SU-DHL-6 (cell line): Measurements from ENCODE around the gene MDH1.
A peak's percentile ranks its signal among the peaks of the same experiment; 100 is the strongest.

Experiments used
- H2AFZ ChIP-seq: fragments of 200-600 bp; sonication (generic); 2 replicates; pipeline ENCODE4 v1.6.1; 2014; ENCODE audit warnings: low read depth, mild to moderate bottlenecking, moderate library complexity, mixed read lengths, antibody characterized with exemption, low read length; ENCODE audit not compliant: severe bottlenecking
- H3F3A ChIP-seq: fragments of 200-600 bp; shearing (Covaris generic); 2 replicates; pipeline ENCODE4 v1.6.0; 2016; ENCODE audit warnings: antibody characterized with exemption, mild to moderate bottlenecking; ENCODE audit not compliant: insufficient read depth
- H3K27ac ChIP-seq: fragments of 200-600 bp; sonication (generic); 2 replicates; pipeline ENCODE4 v1.5.1; 2016; ENCODE audit warnings: low read depth, mild to moderate bottlenecking, low read length, moderate library complexity, mixed read lengths
- H3K27me3 ChIP-seq: fragments of 200-600 bp; sonication (generic), shearing (Covaris generic); 2 replicates; pipeline ENCODE4 v1.6.0; 2014; ENCODE audit warnings: mild to moderate bottlenecking, low read length
- H3K36me3 ChIP-seq: fragments of 200-600 bp; sonication (generic); 2 replicates; pipeline ENCODE4 v1.6.1; 2014; ENCODE audit warnings: mild to moderate bottlenecking, low read length, mixed read lengths
- H3K4me2 ChIP-seq: fragments of 300-600, 200-600 bp; shearing (Covaris generic), sonication (generic); 2 replicates; pipeline ENCODE4 v1.6.0; 2014; ENCODE audit warnings: low read length, low read depth, mild to moderate bottlenecking; ENCODE audit not compliant: poor library complexity, severe bottlenecking
- H3K4me3 ChIP-seq: fragments of 200-600 bp; sonication (generic); 2 replicates; pipeline ENCODE4 v1.5.1; 2014; ENCODE audit warnings: antibody characterized with exemption, low read length, mild to moderate bottlenecking, mixed read lengths; ENCODE audit not compliant: insufficient read depth, poor library complexity, severe bottlenecking
- H3K79me2 ChIP-seq: fragments of 200-600 bp; sonication (generic); 2 replicates; pipeline ENCODE4 v1.6.1; 2014; ENCODE audit warnings: mild to moderate bottlenecking, low read length, moderate library complexity; ENCODE audit not compliant: insufficient read depth
- H3K9ac ChIP-seq: fragments of 200-600 bp; sonication (generic); 2 replicates; pipeline ENCODE4 v1.7.0; 2014; ENCODE audit warnings: mild to moderate bottlenecking, low read length
- H3K9me2 ChIP-seq: fragments of 200-600 bp; sonication (generic); replicated peaks from 2 replicates; pipeline ENCODE4 v1.6.1; 2014; ENCODE audit warnings: low read length; ENCODE audit not compliant: insufficient read depth
- H3K9me3 ChIP-seq: fragments of 200-600 bp; sonication (generic); 2 replicates; pipeline ENCODE4 v1.6.1; 2014; ENCODE audit warnings: low read length, mixed read lengths; ENCODE audit not compliant: insufficient read depth
- H4K20me1 ChIP-seq: fragments of 200-600 bp; sonication (generic); 2 replicates; pipeline ENCODE4 v1.6.1; 2014; ENCODE audit warnings: low read depth, mild to moderate bottlenecking, antibody characterized with exemption, low read length, moderate library complexity, mixed read lengths
- EZH2phosphoT487 ChIP-seq: fragments of 200-600 bp; sonication (generic), shearing (Covaris generic); conservative IDR thresholded peaks from 2 replicates; pipeline ENCODE4 v1.6.1; 2018; ENCODE audit warnings: mild to moderate bottlenecking, antibody characterized with exemption, low read length, moderate library complexity, mixed read lengths
- TF ChIP-seq, protein P1 (sequence below): fragments of 200-600 bp; sonication (generic); IDR thresholded peaks from one replicate; pipeline ENCODE4 v1.5.1; 2017; ENCODE audit warnings: antibody characterized with exemption, mild to moderate bottlenecking, low read length, moderate library complexity; ENCODE audit not compliant: insufficient read depth, poor library complexity, severe bottlenecking

Gene MDH1

DNA sequence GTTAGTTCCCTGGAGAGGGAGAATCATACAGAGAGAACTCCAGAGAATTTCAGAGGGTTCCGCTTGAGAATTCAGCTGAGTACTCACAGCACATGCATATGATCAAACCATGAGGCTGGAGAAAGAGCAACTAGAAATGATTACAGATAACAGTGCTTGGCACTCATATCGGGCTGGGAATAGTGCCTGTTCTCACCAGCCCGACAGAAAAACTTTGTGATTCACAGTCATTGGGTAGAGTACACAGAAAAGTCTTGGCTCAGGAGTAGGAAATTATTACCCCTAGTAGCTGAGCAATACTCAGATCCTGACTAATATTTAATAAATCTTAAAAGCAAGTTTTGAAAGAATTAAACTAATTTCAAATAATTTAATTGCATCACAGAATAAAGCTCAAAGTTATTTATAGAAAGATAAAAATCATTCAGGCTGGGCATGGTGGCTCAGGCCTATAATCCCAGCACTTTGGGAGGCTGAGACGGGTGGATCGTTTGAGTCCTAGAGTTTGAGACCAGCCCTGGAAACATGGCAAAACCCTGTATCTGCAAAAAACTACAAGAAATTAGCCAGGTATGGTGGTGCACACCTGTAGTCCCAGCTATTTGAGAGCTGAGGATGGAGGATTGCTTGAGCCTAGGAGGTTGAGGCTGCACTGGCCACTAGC, 7.3 kb upstream of the MDH1 start:
- Histone ChIP-seq H3K79me2 (peaks cover 77% of the 10 kb centered on the region), H3K27ac (no peak overlapping the region), H3K9me2 (no peaks in the 10 kb centered on the region), H3K4me3 (no peak overlapping the region), H2AFZ (no peak overlapping the region), H3K9ac (no peak overlapping the region), H3K27me3 (no peaks in the 10 kb centered on the region), H3F3A (peaks cover 4% of the 10 kb centered on the region; the same call in 1 of the 2 replicates), H4K20me1 (peaks cover 35% of the 10 kb centered on the region), H3K36me3 (0 out of 2 replicates have a peak, but pooled peaks cover 5% of the 10 kb centered on the region), H3K4me2 (no peak overlapping the region), H3K9me3 (no peaks in the 10 kb centered on the region)
- TF ChIP-seq, protein P1, sequence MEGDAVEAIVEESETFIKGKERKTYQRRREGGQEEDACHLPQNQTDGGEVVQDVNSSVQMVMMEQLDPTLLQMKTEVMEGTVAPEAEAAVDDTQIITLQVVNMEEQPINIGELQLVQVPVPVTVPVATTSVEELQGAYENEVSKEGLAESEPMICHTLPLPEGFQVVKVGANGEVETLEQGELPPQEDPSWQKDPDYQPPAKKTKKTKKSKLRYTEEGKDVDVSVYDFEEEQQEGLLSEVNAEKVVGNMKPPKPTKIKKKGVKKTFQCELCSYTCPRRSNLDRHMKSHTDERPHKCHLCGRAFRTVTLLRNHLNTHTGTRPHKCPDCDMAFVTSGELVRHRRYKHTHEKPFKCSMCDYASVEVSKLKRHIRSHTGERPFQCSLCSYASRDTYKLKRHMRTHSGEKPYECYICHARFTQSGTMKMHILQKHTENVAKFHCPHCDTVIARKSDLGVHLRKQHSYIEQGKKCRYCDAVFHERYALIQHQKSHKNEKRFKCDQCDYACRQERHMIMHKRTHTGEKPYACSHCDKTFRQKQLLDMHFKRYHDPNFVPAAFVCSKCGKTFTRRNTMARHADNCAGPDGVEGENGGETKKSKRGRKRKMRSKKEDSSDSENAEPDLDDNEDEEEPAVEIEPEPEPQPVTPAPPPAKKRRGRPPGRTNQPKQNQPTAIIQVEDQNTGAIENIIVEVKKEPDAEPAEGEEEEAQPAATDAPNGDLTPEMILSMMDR = no peak
- no peak for TF ChIP-seq EZH2phosphoT487

- Histone ChIP-seq H3K9me3 (no peaks in the 10 kb centered on the region), H3K4me2 (no peak overlapping the region), H3K4me3 (no peak overlapping the region), H2AFZ (no peak overlapping the region), H4K20me1 (peaks cover 35% of the 10 kb centered on the region), H3K9ac (no peak overlapping the region), H3K36me3 (0 out of 2 replicates have a peak, but pooled peaks cover 5% of the 10 kb centered on the region), H3K27ac (no peak overlapping the region), H3K27me3 (no peaks in the 10 kb centered on the region), H3K79me2 (peaks cover 78% of the 10 kb centered on the region), H3K9me2 (no peaks in the 10 kb centered on the region), H3F3A (peaks cover 15% of the 10 kb centered on the region; the same call in 1 of the 2 replicates)
- no peak for TF ChIP-seq EZH2phosphoT487
- TF ChIP-seq, protein P1 = no peak
Measured at GRCh38 chr2:63582873-63583272, 5.9 kb upstream of the MDH1 start.

- no peaks in the 10 kb centered on the region for H3K9me3 ChIP-seq
- peak overlapping the region; percentile 79 for H2AFZ ChIP-seq
- H3F3A ChIP-seq = peaks cover 40% of the 10 kb centered on the region
- H3K9ac ChIP-seq = peak overlapping the region; percentile 84
- H3K27ac ChIP-seq = peak overlapping the region; percentile 58
- no peaks in the 10 kb centered on the region for H3K9me2 ChIP-seq
- TF ChIP-seq EZH2phosphoT487 = no peak
- TF ChIP-seq, protein P1 = no peak
- peak overlapping the region; percentile 84 for H3K4me2 ChIP-seq
- H3K36me3 ChIP-seq = no peaks in the 10 kb centered on the region
- no peaks in the 10 kb centered on the region for H3K27me3 ChIP-seq
- peaks cover 79% of the 10 kb centered on the region for H3K79me2 ChIP-seq
- peaks cover 17% of the 10 kb centered on the region; the same call in 1 of the 2 replicates for H4K20me1 ChIP-seq
- peak overlapping the region; percentile 87 for H3K4me3 ChIP-seq
Measured at GRCh38 chr2:63587814-63588384, 864 bp upstream of the MDH1 start.
